CD4-positive, alpha-beta T cell (primary cell): ENCODE results near the gene NSD2. TPM values are rescaled to one million over a fixed set of nuclear protein-coding genes. Genes with fewer than 3 reads are reported as not detected.

Experiments
- ATAC-seq: fragments of 200-7000 bp; cut with Tn5 transposase; one replicate; pipeline ENCODE4 v1.10.0; 2022; ENCODE audit warnings: mild to moderate bottlenecking; ENCODE audit not compliant: poor library complexity
- CTCF ChIA-PET: fragments of 350-600 bp; sonication (Branson Sonifier 250); formaldehyde crosslinking; loops from one replicate; lab custom pipeline; 2021; ENCODE audit warnings: antibody characterized with exemption, inconsistent platforms; lab: Charles Lee
- POLR2A ChIA-PET: fragments of 350-600 bp; sonication (Branson Sonifier 250); formaldehyde crosslinking; loops from one replicate; lab custom pipeline; 2021; ENCODE audit warnings: antibody characterized with exemption, inconsistent platforms; lab: Charles Lee
- DNase-seq, 14 experiments: peaks; one replicate each; pipeline ENCODE4 v3.0.0-alpha.2; 2013 to 2020; ENCODE audit warnings: mixed read lengths in 2 of 14
- H3K27ac ChIP-seq, 2 donors: one replicate each; pipeline versions ENCODE4 v1.5.1 to v1.7.0; 2013; ENCODE audit warnings: low read length in 2 of 2, low read depth in 1 of 2, mild to moderate bottlenecking in 1 of 2
- H3K27me3 ChIP-seq, 2 experiments: 1 replicate in 1 of 2; 2 replicates in 1 of 2; pipeline versions ENCODE4 v1.6.1 to v1.7.0; 2013; ENCODE audit warnings: low read length in 2 of 2, control low read depth in 1 of 2, mild to moderate bottlenecking in 1 of 2, moderate library complexity in 1 of 2; ENCODE audit not compliant: insufficient read depth in 2 of 2, control insufficient read depth in 1 of 2
- H3K36me3 ChIP-seq: one replicate; pipeline ENCODE4 v1.6.1; 2013; ENCODE audit warnings: low read length, control low read depth; ENCODE audit not compliant: insufficient read depth
- H3K4me1 ChIP-seq: one replicate; pipeline ENCODE4 v1.6.1; 2013; ENCODE audit warnings: low read length, control low read depth; ENCODE audit not compliant: insufficient read depth
- H3K4me3 ChIP-seq: one replicate; pipeline ENCODE4 v1.5.1; 2013; ENCODE audit warnings: mild to moderate bottlenecking, low read length, moderate library complexity
- H3K9me3 ChIP-seq, 2 experiments: 1 replicate in 1 of 2; 2 replicates in 1 of 2; pipeline versions ENCODE4 v1.6.1 to v1.7.0; 2013; ENCODE audit warnings: low read length in 2 of 2, mild to moderate bottlenecking in 2 of 2, control low read depth in 1 of 2, moderate library complexity in 1 of 2; ENCODE audit not compliant: control insufficient read depth in 1 of 2, insufficient read depth in 1 of 2
- H3K27ac Mint-ChIP-seq: one replicate; pipeline ENCODE4 v1.8.0; 2020; ENCODE audit warnings: mixed read lengths
- H3K27me3 Mint-ChIP-seq: one replicate; pipeline ENCODE4 v1.8.0; 2021; ENCODE audit warnings: mixed read lengths
- H3K36me3 Mint-ChIP-seq: one replicate; pipeline ENCODE4 v1.8.0; 2021; ENCODE audit warnings: low read depth, mixed read lengths
- H3K4me1 Mint-ChIP-seq: one replicate; pipeline ENCODE4 v1.8.0; 2021; ENCODE audit warnings: low read depth, mixed read lengths
- H3K4me3 Mint-ChIP-seq: one replicate; pipeline ENCODE4 v1.8.0; 2020; ENCODE audit warnings: mild to moderate bottlenecking, mixed read lengths
- H3K9me3 Mint-ChIP-seq: one replicate; pipeline ENCODE4 v1.8.0; 2020; ENCODE audit warnings: mixed read lengths
- CTCF ChIP-seq: fragments of 200-600 bp; IDR thresholded peaks from one replicate; pipeline ENCODE4 v1.8.0; 2022; ENCODE audit warnings: antibody characterized with exemption, mild to moderate bottlenecking
- intact Hi-C, 2 experiments: fragments of 100-400 bp; cut with DNase I in 1 of 2; cut with micrococcal nuclease in 1 of 2; formaldehyde crosslinking; loops; one replicate each; pipeline versions ENCODE4 v1.15.1 to v1.9.0; 2023 to 2025; cut with DNase I, micrococcal nuclease
- total RNA-seq, 174 experiments: library from RNA in 2 of 174; stranded (reverse) in 2 of 174; gene quantifications; one replicate each; pipeline ENCODE4 v1.2.3 and lab custom pipeline; 2021 to 2026

Gene NSD2
- total RNA-seq, 2 experiments from 2014 or later = 42.4 to 45.8 TPM

DNA sequence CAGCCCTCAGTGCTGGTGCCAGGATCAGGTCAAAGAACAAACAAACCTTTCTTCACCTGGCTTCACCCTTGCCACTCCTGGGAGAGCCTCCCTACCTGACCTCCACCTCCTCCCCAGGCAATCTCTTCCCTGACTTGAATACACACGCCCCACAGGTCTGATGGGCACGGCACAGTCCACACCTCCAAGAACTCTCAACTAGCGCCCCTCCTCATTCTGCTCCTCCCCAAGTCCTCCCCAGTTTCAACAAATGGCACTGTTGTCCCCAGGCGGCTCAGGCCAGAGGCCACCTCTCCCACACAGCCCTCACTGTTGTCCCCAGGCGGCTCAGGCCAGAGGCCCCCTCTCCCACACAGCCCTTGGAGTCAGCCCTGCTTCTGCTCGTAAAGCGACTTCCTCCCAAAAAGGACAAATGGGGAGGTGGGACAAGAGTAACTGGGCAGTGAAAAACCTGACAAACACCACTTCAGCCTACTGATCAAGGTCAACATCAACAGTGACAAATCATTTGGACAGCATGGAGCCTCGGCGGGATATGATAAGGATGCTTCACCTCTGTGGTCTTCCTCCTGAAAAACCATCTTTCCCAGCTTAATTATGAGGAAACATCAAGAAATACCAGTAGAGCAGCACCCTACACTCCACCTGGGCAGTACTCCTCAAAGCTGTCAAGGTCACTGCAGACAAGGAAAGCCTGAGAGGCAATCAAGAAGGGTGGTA, 18.1 kb upstream of the NSD2 start:
- Mint-ChIP-seq H3K27ac (no peak overlapping the region), H3K9me3 (no peaks in the 10 kb centered on the region), H3K4me3 (peak overlapping the region; percentile 73), H3K4me1 (peaks cover 45% of the 10 kb centered on the region), H3K27me3 (no peaks in the 10 kb centered on the region), H3K36me3 (peaks cover 5% of the 10 kb centered on the region)
- peaks cover 2% of the 10 kb centered on the region for H3K36me3 ChIP-seq
- H3K4me1 ChIP-seq = peaks cover 36% of the 10 kb centered on the region
- no peaks in the 10 kb centered on the region for H3K27me3 ChIP-seq
- CTCF ChIA-PET = no interaction called here
- no peak for ATAC-seq
- TF ChIP-seq CTCF = no peak
- H3K27ac ChIP-seq = no peak overlapping the region
- DNase-seq = no peak
- H3K4me3 ChIP-seq = no peak overlapping the region
- intact Hi-C loops = loop anchor here in 1 of 2 experiments (10.0 kb wide), 3 partner anchors 168 to 1222 kb away; partner anchors contain the start of genes FAM53A, GAK, HTT and HTT-AS
- H3K9me3 ChIP-seq = no peaks in the 10 kb centered on the region
- POLR2A ChIA-PET = no interaction called here

DNA sequence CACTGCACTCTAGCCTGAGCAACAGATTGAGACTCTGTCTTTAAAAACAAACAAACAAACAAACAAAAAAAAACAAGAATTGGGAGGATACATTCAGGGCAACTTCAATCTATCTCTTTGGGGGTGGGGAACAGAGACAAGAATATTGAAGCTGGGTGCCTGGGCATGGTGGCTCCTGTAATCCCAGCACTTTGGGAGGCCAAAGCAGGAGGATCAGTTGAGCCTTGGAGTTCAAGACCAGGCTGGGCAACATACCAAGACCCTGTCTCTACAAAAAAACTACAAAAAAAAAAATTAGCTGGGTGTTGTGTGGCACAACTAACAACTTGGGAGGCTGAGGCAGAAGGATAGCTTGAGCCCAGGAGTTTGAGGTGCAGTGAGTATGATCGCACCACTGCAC, 16.4 kb upstream of the NSD2 start:
- Histone ChIP-seq H3K27ac (peak overlapping the region in 1 of 2 donors; percentile 5), H3K9me3 (no peaks in the 10 kb centered on the region), H3K27me3 (no peaks in the 10 kb centered on the region), H3K4me3 (peak overlapping the region; percentile 75), H3K4me1 (peaks cover 36% of the 10 kb centered on the region), H3K36me3 (peaks cover 2% of the 10 kb centered on the region)
- Mint-ChIP-seq H3K36me3 (peaks cover 5% of the 10 kb centered on the region), H3K27me3 (no peaks in the 10 kb centered on the region), H3K27ac (peak overlapping the region; percentile 76), H3K4me3 (peak overlapping the region; percentile 94), H3K4me1 (peaks cover 45% of the 10 kb centered on the region), H3K9me3 (no peaks in the 10 kb centered on the region)
- DNase-seq = no peak
- ChIA-PET CTCF (interaction anchor here (1.4 kb wide), 1 partner anchor 44 kb away, joined by 3 read pairs; no protein-coding TSS in a partner anchor), POLR2A (interaction anchor here (2.2 to 3.6 kb wide), 2 partner anchors 16 to 142 kb away, joined by 10 to 62 read pairs; partner anchors contain the start of genes NSD2 and SLBP)
- TF ChIP-seq CTCF = no peak
- no peak for ATAC-seq
- intact Hi-C loops = loop anchor here in 1 of 2 experiments (5.0 to 10.0 kb wide), 5 partner anchors 153 to 1220 kb away; partner anchors contain the start of genes CFAP99, FAM53A, GAK and HTT

DNA sequence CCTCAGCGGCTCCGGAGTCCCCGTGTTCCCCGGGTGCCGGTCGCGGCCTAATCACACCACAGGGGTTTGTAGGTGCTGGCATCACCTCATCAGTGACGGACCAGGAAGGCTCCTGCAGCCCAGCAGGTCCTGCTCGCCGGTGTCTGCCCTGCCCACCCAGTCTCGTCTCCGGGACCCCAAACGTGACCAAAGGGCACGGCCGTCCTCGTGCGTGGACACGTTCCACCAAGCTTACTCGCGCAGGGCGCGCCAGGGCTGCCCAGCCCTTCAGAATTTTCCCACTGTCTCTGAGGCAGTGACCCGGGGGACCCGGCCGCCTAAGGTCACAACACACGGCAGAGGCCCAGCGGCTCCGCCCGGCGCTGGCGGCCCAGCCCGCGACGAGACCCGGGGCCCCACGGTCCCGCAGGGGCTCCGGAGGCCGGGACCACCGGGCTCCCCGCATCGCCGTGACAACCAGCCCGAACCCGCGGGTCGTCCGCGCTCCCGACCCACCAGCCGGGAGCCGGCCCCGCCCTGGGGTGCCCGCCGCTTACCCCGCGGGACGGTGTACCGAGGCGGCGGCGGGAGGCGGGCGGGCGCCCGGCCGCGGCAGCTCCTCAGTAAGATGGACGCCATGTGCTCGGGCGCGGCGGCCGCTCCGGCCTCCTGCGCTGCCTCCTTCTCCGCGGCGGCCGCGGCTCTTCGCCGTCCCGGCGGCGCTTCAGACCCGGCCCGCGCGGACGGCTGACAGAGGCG, 15.7 kb upstream of the NSD2 start:
- CTCF ChIA-PET = interaction anchor here (1.3 to 1.4 kb wide), 2 partner anchors 15 to 44 kb away, joined by 3 to 5 read pairs; partner anchors contain the start of gene NSD2
- intact Hi-C loops = loop anchor here (1.0 to 10.0 kb wide), 11 partner anchors 15 to 1219 kb away; partner anchors contain the start of genes CFAP99 (in 1 of the 2), FAM53A (in 1 of the 2), GAK (in 1 of the 2) and HTT (in 1 of the 2)
- H3K4me3 Mint-ChIP-seq = peak overlapping the region; percentile 94

More for the DNA sequence above, 15.7 kb upstream of the NSD2 start:
- H3K36me3 Mint-ChIP-seq = peaks cover 5% of the 10 kb centered on the region
- H3K4me1 ChIP-seq = peaks cover 36% of the 10 kb centered on the region
- H3K4me3 ChIP-seq = peak overlapping the region; percentile 75
- POLR2A ChIA-PET = interaction anchor here (1.0 to 3.6 kb wide), 8 partner anchors 13 to 1106 kb away, joined by 3 to 62 read pairs (median 4); partner anchors contain the start of genes NSD2 and SLBP
- H3K27ac Mint-ChIP-seq = peak overlapping the region; percentile 76
- H3K9me3 Mint-ChIP-seq = no peaks in the 10 kb centered on the region
- ATAC-seq (peak; percentile 16), DNase-seq (peak in 2 of 14 experiments; percentile 3 to 38)
- H3K27ac ChIP-seq = peak overlapping the region in 1 of 2 donors; percentile 5
- H3K4me1 Mint-ChIP-seq = peaks cover 45% of the 10 kb centered on the region
- peaks cover 2% of the 10 kb centered on the region for H3K36me3 ChIP-seq
- H3K27me3 Mint-ChIP-seq = no peaks in the 10 kb centered on the region
- H3K9me3 ChIP-seq = no peaks in the 10 kb centered on the region
- no peak for TF ChIP-seq CTCF
- H3K27me3 ChIP-seq = no peaks in the 10 kb centered on the region
